Stomach (tissue), 4 donors: ENCODE results near the gene IFFO2.

Experiments
- CTCF ChIP-seq, 7 experiments: fragments of 450-650 bp in 4 of 7; fragments of 200-600 bp in 3 of 7; sonication (generic) in 3 of 7; IDR thresholded peaks; one replicate each; pipeline ENCODE4 v1.5.1; 2016 to 2019; ENCODE audit warnings: antibody characterized with exemption in 7 of 7, control low read depth in 2 of 7, mild to moderate bottlenecking in 1 of 7
- POLR2A ChIP-seq, 4 donors: fragments of 450-650 bp; IDR thresholded peaks; one replicate each; pipeline ENCODE4 v1.6.1; 2016; ENCODE audit warnings: antibody characterized with exemption in 4 of 4, control low read depth in 2 of 4, mild to moderate bottlenecking in 1 of 4, moderate library complexity in 1 of 4

DNA sequence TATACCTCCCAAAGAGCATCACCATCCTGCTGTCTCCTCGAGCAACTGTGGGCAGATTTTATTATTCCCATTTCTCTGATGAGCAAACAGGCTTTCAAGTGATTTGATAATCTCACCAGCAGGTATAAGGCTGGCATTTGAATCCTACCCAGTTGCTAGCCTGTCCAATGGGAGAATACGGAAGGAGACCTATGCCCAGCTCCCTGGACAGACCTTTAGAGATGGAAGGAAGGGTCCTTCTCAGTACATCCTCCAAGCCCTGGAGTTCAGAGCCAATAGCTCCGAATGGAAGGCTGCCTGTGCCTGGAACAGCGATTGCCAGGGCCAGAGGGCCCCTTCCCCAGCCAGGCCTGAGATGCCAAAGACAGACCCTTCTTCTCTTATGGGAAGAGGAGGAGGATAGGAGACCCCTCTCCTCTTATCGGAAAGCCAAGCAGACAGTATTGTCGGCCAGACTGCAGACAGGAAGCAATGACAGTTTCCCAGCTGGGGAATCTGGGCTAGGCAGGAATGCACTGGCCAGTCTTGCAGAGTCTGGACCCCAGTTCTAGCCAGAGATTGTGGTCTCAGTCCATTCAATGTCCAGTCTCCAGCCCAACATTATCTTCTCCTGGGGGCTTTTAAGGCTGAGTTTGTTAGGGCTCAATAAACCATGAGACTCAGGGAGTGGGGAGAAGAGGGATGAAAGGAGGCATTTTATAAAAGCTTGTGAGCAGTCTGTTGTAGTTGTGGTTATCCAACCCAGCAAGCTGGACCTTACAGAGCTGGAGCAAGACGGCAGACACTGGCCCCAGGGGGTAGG lies 2.0 kb downstream of the IFFO2 start:
- no peak for TF ChIP-seq CTCF (IDR thresholded peaks at IDR 0.05)
- TF ChIP-seq POLR2A (IDR thresholded peaks at IDR 0.05), result no peak
